Neural cell (in vitro differentiated cells): Measurements from ENCODE around the gene ZBTB32. TPM values are rescaled to one million over a fixed set of nuclear protein-coding genes. Genes with fewer than 3 reads are reported as not detected.

ENCODE experiments used
- H2AFZ ChIP-seq: fragments of 200-600, 300-800 bp; sonication (generic), shearing (Covaris generic); 2 replicates; pipeline ENCODE4 v1.6.0; 2014; ENCODE audit warnings: low read depth, mild to moderate bottlenecking, antibody characterized with exemption, low read length, moderate library complexity
- H3F3A ChIP-seq: fragments of 200-600 bp; shearing (Covaris generic); 2 replicates; pipeline ENCODE4 v1.6.1; 2016; ENCODE audit warnings: mild to moderate bottlenecking, moderate library complexity, mixed read lengths, antibody characterized with exemption, low read length; ENCODE audit not compliant: insufficient read depth, poor library complexity, severe bottlenecking
- H3K27ac ChIP-seq: fragments of 200-600, 300-800 bp; sonication (generic), shearing (Covaris generic); 2 replicates; pipeline ENCODE4 v1.5.1; 2014; ENCODE audit warnings: mild to moderate bottlenecking, low read length, moderate library complexity
- H3K27me3 ChIP-seq: fragments of 300-800, 200-600 bp; sonication (generic), shearing (Covaris generic); 2 replicates; pipeline ENCODE4 v1.6.0; 2014; ENCODE audit warnings: mild to moderate bottlenecking, low read depth, low read length, moderate library complexity; ENCODE audit not compliant: insufficient read depth
- H3K36me3 ChIP-seq: fragments of 300-800, 200-600 bp; sonication (generic), shearing (Covaris generic); 2 replicates; pipeline ENCODE4 v1.5.1; 2014; ENCODE audit warnings: mild to moderate bottlenecking, antibody characterized with exemption, low read length, moderate library complexity; ENCODE audit not compliant: insufficient read depth
- H3K4me2 ChIP-seq: fragments of 300-800, 200-600 bp; sonication (generic), shearing (Covaris generic); 2 replicates; pipeline ENCODE4 v1.6.0; 2014; ENCODE audit warnings: mild to moderate bottlenecking, low read length
- H3K4me3 ChIP-seq: fragments of 300-800, 200-600 bp; sonication (generic), shearing (Covaris generic); 2 replicates; pipeline ENCODE4 v1.5.1; 2014; ENCODE audit warnings: mild to moderate bottlenecking, low read length, moderate library complexity
- H3K79me2 ChIP-seq: fragments of 200-600 bp; shearing (Covaris generic); replicated peaks from 2 replicates; pipeline ENCODE4 v1.6.0; 2014; ENCODE audit warnings: mild to moderate bottlenecking, low read length, moderate library complexity; ENCODE audit not compliant: insufficient read depth
- H3K9ac ChIP-seq: fragments of 300-800, 200-600 bp; sonication (generic), shearing (Covaris generic); 2 replicates; pipeline ENCODE4 v1.6.1; 2016; ENCODE audit warnings: mild to moderate bottlenecking, low read length, mixed read lengths
- H3K9me2 ChIP-seq: fragments of 200-600 bp; shearing (Covaris generic); 2 replicates; pipeline ENCODE4 v1.6.1; 2016; ENCODE audit warnings: mild to moderate bottlenecking, low read length, mixed read lengths; ENCODE audit not compliant: insufficient read depth
- H3K9me3 ChIP-seq: fragments of 200-600, 300-800 bp; sonication (generic), shearing (Covaris generic); 2 replicates; pipeline ENCODE4 v1.6.1; 2016; ENCODE audit warnings: mild to moderate bottlenecking, mixed run types, low read length, moderate library complexity, mixed read lengths
- H4K20me1 ChIP-seq: fragments of 200-600 bp; shearing (Covaris generic); 2 replicates; pipeline ENCODE4 v1.6.1; 2016; ENCODE audit warnings: mild to moderate bottlenecking, mixed run types; ENCODE audit not compliant: insufficient read depth
- EP300 ChIP-seq: fragments of 450-650 bp; conservative IDR thresholded peaks from 2 replicates; pipeline ENCODE4 v1.6.1; 2014; ENCODE audit warnings: antibody characterized with exemption, mild to moderate bottlenecking, moderate library complexity; ENCODE audit not compliant: poor library complexity, severe bottlenecking
- EZH2 ChIP-seq: fragments of 200-600, 300-800 bp; shearing (Covaris generic), sonication (generic); IDR thresholded peaks from 2 replicates; pipeline ENCODE4 v1.6.1; 2014; ENCODE audit warnings: antibody characterized with exemption, low read length, borderline replicate concordance, mild to moderate bottlenecking; ENCODE audit not compliant: insufficient read depth, poor library complexity, severe bottlenecking
- MXI1 ChIP-seq: fragments of 450-650 bp; conservative IDR thresholded peaks from 2 replicates; pipeline ENCODE4 v1.6.1; 2014; ENCODE audit warnings: antibody characterized with exemption, mild to moderate bottlenecking; ENCODE audit not compliant: poor library complexity, severe bottlenecking
- POLR2AphosphoS5 ChIP-seq: IDR thresholded peaks from 2 replicates; pipeline ENCODE4 v1.6.1; 2012
- RAD21 ChIP-seq: fragments of 450-650 bp; conservative IDR thresholded peaks from 2 replicates; pipeline ENCODE4 v1.6.1; 2014; ENCODE audit warnings: antibody characterized with exemption, mild to moderate bottlenecking, moderate library complexity
- SMC3 ChIP-seq: fragments of 450-650 bp; conservative IDR thresholded peaks from 2 replicates; pipeline ENCODE4 v1.6.1; 2014; ENCODE audit warnings: antibody characterized with exemption, mild to moderate bottlenecking, moderate library complexity; ENCODE audit not compliant: poor library complexity
- TAF1 ChIP-seq: IDR thresholded peaks from 2 replicates; pipeline ENCODE4 v1.6.1; 2012; ENCODE audit warnings: low read depth
- polyA plus RNA-seq: library from polyadenylated mRNA; depleted of rRNA; stranded (reverse); fragments of >200 nt; gene quantifications from 2 replicates; pipeline ENCODE4 v1.2.3, GENCODE V29; 2014
- TF ChIP-seq, protein P1 (sequence below): fragments of 450-650 bp; IDR thresholded peaks from 2 replicates; pipeline ENCODE4 v1.5.1; 2014; ENCODE audit warnings: antibody characterized with exemption, mild to moderate bottlenecking, moderate library complexity; ENCODE audit not compliant: poor library complexity, severe bottlenecking
- TF ChIP-seq, protein P2 (sequence below): IDR thresholded peaks from 2 replicates; pipeline ENCODE4 v1.6.1; 2012; ENCODE audit warnings: borderline replicate concordance

Gene ZBTB32
- polyA plus RNA-seq, 1 donor from 2014 or later, result not detected

DNA sequence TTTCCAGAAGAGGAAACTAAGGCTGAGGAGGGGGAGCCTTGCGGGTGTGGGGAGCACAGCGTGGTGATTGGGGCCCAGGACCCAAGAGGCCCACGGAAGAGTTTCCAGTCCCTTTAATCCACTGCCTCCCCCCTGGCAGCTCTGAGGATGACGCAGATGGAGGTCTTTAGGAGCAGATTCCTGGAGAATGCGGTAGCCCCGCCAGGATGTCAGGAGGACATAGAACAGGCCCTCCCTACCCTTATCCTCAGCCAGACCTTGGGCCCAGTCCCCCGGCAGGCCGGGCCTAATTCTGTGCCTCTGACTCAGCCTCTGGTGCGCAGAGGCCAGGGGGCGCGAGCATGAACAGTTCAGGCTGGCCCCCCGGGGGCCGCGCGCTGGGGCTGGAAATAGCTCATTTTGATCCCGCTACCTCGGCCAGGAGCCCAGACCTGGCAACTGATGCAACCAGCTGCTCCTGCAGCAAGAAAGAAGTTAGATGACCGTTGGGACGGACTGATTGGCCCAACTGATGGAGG is 52.9 kb downstream of the ZBTB32 start:
- H3K4me2 ChIP-seq, result no peak overlapping the region
- H3K4me3 ChIP-seq, result peak overlapping the region; percentile 91
- no peaks in the 10 kb centered on the region for H3K9me3 ChIP-seq
- no peaks in the 10 kb centered on the region for H3K9me2 ChIP-seq
- peak overlapping the region; percentile 28 for H3K27ac ChIP-seq
- H3K9ac ChIP-seq, result peak overlapping the region; percentile 50
- H3F3A ChIP-seq, result no peaks in the 10 kb centered on the region
- H2AFZ ChIP-seq, result no peak overlapping the region
- no peak for TF ChIP-seq MXI1
- no peak for TF ChIP-seq SMC3
- TF ChIP-seq POLR2AphosphoS5, result no peak
- TF ChIP-seq, protein P1, sequence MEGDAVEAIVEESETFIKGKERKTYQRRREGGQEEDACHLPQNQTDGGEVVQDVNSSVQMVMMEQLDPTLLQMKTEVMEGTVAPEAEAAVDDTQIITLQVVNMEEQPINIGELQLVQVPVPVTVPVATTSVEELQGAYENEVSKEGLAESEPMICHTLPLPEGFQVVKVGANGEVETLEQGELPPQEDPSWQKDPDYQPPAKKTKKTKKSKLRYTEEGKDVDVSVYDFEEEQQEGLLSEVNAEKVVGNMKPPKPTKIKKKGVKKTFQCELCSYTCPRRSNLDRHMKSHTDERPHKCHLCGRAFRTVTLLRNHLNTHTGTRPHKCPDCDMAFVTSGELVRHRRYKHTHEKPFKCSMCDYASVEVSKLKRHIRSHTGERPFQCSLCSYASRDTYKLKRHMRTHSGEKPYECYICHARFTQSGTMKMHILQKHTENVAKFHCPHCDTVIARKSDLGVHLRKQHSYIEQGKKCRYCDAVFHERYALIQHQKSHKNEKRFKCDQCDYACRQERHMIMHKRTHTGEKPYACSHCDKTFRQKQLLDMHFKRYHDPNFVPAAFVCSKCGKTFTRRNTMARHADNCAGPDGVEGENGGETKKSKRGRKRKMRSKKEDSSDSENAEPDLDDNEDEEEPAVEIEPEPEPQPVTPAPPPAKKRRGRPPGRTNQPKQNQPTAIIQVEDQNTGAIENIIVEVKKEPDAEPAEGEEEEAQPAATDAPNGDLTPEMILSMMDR, result no peak
- no peak for TF ChIP-seq EZH2
- TF ChIP-seq TAF1, result no peak
- no peak for TF ChIP-seq RAD21
- TF ChIP-seq, protein P2, sequence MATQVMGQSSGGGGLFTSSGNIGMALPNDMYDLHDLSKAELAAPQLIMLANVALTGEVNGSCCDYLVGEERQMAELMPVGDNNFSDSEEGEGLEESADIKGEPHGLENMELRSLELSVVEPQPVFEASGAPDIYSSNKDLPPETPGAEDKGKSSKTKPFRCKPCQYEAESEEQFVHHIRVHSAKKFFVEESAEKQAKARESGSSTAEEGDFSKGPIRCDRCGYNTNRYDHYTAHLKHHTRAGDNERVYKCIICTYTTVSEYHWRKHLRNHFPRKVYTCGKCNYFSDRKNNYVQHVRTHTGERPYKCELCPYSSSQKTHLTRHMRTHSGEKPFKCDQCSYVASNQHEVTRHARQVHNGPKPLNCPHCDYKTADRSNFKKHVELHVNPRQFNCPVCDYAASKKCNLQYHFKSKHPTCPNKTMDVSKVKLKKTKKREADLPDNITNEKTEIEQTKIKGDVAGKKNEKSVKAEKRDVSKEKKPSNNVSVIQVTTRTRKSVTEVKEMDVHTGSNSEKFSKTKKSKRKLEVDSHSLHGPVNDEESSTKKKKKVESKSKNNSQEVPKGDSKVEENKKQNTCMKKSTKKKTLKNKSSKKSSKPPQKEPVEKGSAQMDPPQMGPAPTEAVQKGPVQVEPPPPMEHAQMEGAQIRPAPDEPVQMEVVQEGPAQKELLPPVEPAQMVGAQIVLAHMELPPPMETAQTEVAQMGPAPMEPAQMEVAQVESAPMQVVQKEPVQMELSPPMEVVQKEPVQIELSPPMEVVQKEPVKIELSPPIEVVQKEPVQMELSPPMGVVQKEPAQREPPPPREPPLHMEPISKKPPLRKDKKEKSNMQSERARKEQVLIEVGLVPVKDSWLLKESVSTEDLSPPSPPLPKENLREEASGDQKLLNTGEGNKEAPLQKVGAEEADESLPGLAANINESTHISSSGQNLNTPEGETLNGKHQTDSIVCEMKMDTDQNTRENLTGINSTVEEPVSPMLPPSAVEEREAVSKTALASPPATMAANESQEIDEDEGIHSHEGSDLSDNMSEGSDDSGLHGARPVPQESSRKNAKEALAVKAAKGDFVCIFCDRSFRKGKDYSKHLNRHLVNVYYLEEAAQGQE, result no peak
- TF ChIP-seq EP300, result no peak
- H3K36me3 ChIP-seq, result peaks cover 8% of the 10 kb centered on the region
- H4K20me1 ChIP-seq, result no peaks in the 10 kb centered on the region
- peaks cover 15% of the 10 kb centered on the region for H3K79me2 ChIP-seq
- H3K27me3 ChIP-seq, result no peaks in the 10 kb centered on the region

DNA sequence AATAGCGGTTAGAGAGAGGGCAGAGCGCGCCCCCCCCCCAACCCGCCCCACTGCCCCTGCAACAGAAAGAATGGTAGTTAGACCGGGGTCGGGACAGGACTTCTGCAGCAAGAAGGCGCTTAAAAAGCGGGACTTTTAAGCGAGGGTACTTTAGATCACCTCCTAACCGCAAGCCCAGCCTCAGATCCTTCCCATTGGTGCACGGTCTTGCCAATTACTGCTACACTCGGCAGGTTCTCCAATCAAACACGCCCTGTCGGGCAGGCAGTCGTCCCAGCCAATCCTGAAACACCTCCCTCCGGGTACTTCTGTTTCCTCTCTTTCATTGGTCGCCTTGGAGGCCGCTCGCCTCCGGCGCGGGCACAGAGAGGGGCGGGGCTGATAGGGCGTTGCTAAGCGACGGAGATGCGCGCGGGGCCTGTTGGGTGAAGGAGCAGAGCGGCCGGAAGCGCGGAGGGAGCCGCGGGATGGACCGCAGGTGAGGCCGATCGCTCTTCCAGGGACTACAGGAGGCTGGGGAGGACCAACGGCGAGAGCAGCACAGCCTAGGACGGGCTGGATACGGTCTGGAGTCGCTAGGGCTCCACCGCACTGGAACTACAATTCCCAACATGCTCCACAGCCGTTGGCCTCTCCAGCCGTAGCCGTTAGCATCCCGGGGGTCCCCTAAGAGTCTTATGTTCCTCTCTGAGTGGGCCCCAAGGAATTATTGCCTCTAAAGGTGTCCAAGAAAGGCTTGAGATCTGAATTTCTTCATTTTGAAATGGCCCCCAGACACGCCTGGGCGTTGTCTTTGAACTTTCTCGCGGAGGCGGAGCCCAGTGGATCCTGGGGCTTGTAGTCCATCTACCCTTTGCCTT is 53.6 kb downstream of the ZBTB32 start, which contains the start of gene PROSER3:
TSS of gene PROSER3 (plus strand) at position 428 of the 860 bp plus-strand sequence. CDS start at position 468, 40 bp downstream.
- Histone ChIP-seq H3K27ac (peak within 1 kb of the TSS; percentile 80), H3K9me2 (no peaks in the 10 kb centered on the region), H3K9me3 (no peaks in the 10 kb centered on the region), H3K79me2 (peaks cover 15% of the 10 kb centered on the region), H3K9ac (peak within 1 kb of the TSS; percentile 76), H4K20me1 (no peaks in the 10 kb centered on the region), H2AFZ (peak within 1 kb of the TSS; percentile 90), H3K4me3 (peak within 1 kb of the TSS; percentile 91), H3K27me3 (no peaks in the 10 kb centered on the region), H3K36me3 (peaks cover 8% of the 10 kb centered on the region), H3K4me2 (peak within 1 kb of the TSS; percentile 59), H3F3A (no peaks in the 10 kb centered on the region)
- TF ChIP-seq TAF1 (no peak), RAD21 (no peak), MXI1 (peak; percentile 88), POLR2AphosphoS5 (peak; percentile 76), SMC3 (peak; percentile 35), EP300 (peak; percentile 41), EZH2 (no peak)
- TF ChIP-seq, protein P2, result no peak
- TF ChIP-seq, protein P1, result peak; percentile 35
